ENCODE results near the gene HPF1.
"Not testable (repeated sequence)": the region's sequence is repeated elsewhere in the genome, so short reads cannot be mapped to it uniquely, and the experiment has no call there.

The HPF1 gene

GRCh38 chr4:169758401-169758962, 738 bp upstream of the HPF1 start:
- Histone ChIP-seq H3K4me3 (ENCODE audit: low read depth, low read length) (no peak overlapping the region), H3K36me3 (no peaks in the 10 kb centered on the region), H3K9me3 (ENCODE audit: severe bottlenecking) (no peaks in the 10 kb centered on the region), H3K27me3 (ENCODE audit: insufficient read depth, low read depth, severe bottlenecking) (no peaks in the 10 kb centered on the region), H3K27ac (no peak overlapping the region)
- no peak for TF ChIP-seq CTCF (IDR thresholded peaks at IDR 0.05; ENCODE audit: low read depth, low read length)
- no peak for DNase-seq

- Histone ChIP-seq H3K36me3 (peaks cover 6% of the 10 kb centered on the region), H3K9me3 (ENCODE audit: severe bottlenecking) (no peaks in the 10 kb centered on the region), H3K27me3 (ENCODE audit: insufficient read depth, low read depth, severe bottlenecking) (no peaks in the 10 kb centered on the region), H3K4me3 (ENCODE audit: low read depth, low read length) (peak overlapping the region; percentile 94), H3K27ac (peak overlapping the region; percentile 79)
- no peak for DNase-seq
- no peak for TF ChIP-seq CTCF (IDR thresholded peaks at IDR 0.05; ENCODE audit: low read depth, low read length)
Observed at GRCh38 chr4:169756971-169757574, 671 bp downstream of the HPF1 start.

- H3K9me3 ChIP-seq (ENCODE audit: severe bottlenecking) = no peaks in the 10 kb centered on the region
- no peak for TF ChIP-seq CTCF (IDR thresholded peaks at IDR 0.05; ENCODE audit: low read depth, low read length)
- peaks cover 6% of the 10 kb centered on the region; the same call in 1 of the 2 replicates for H3K36me3 ChIP-seq
- H3K27me3 ChIP-seq (ENCODE audit: insufficient read depth, low read depth, severe bottlenecking) = no peaks in the 10 kb centered on the region
- no peak overlapping the region for H3K27ac ChIP-seq
- H3K4me3 ChIP-seq (ENCODE audit: low read depth, low read length) = no peak overlapping the region
- DNase-seq = no peak
Observed at GRCh38 chr4:169745291-169745690, 12.5 kb downstream of the HPF1 start.

- DNase-seq = no peak
- no peak for TF ChIP-seq CTCF (IDR thresholded peaks at IDR 0.05; ENCODE audit: low read depth, low read length)
- Histone ChIP-seq H3K27me3 (ENCODE audit: insufficient read depth, low read depth, severe bottlenecking) (no peaks in the 10 kb centered on the region), H3K4me3 (ENCODE audit: low read depth, low read length) (no peak overlapping the region), H3K27ac (no peak overlapping the region), H3K36me3 (peaks cover 6% of the 10 kb centered on the region; the same call in 1 of the 2 replicates), H3K9me3 (ENCODE audit: severe bottlenecking) (no peaks in the 10 kb centered on the region)
Observed at GRCh38 chr4:169744601-169745000, 13.1 kb downstream of the HPF1 start.

GRCh38 chr4:169741569-169741968, 16.2 kb downstream of the HPF1 start:
- Histone ChIP-seq H3K27ac (no peak overlapping the region), H3K27me3 (ENCODE audit: insufficient read depth, low read depth, severe bottlenecking) (no peaks in the 10 kb centered on the region), H3K36me3 (peaks cover 7% of the 10 kb centered on the region), H3K4me3 (ENCODE audit: low read depth, low read length) (no peak overlapping the region), H3K9me3 (ENCODE audit: severe bottlenecking) (no peaks in the 10 kb centered on the region)
- no peak for DNase-seq
- no peak for TF ChIP-seq CTCF (IDR thresholded peaks at IDR 0.05; ENCODE audit: low read depth, low read length)

GRCh38 chr4:169738604-169739003, 19.1 kb downstream of the HPF1 start:
- H3K9me3 ChIP-seq (ENCODE audit: severe bottlenecking); H3K27ac ChIP-seq; H3K4me3 ChIP-seq (ENCODE audit: low read depth, low read length); H3K27me3 ChIP-seq (ENCODE audit: insufficient read depth, low read depth, severe bottlenecking); DNase-seq: not testable (repeated sequence)
- H3K36me3 ChIP-seq = peaks cover 12% of the 10 kb centered on the region

Data from WERI-Rb-1 (cell line).